ENCODE data around the gene KICS2. TPM values are rescaled to one million over a fixed set of nuclear protein-coding genes. Genes with fewer than 3 reads are reported as not detected.

Gene KICS2
- total and polyA plus RNA-seq, 2 experiments from 2014 or later = 1.3 to 6.8 TPM

GRCh38 chr12:64190140-64190539 is 32.0 kb downstream of the KICS2 start:
- no peaks in the 10 kb centered on the region for H3K27me3 ChIP-seq
- H3K36me3 ChIP-seq (replicated peaks; ENCODE audit: insufficient read depth, low read depth) = no peaks in the 10 kb centered on the region
- no peaks in the 10 kb centered on the region for H3K4me1 ChIP-seq (ENCODE audit: insufficient read depth)
- no peaks in the 10 kb centered on the region for H3K79me2 ChIP-seq
- H3K9me3 ChIP-seq (ENCODE audit: low read depth) = no peaks in the 10 kb centered on the region
- H3K9me2 ChIP-seq (replicated peaks; ENCODE audit: insufficient read depth) = no peaks in the 10 kb centered on the region
- H3K4me2 ChIP-seq = no peak overlapping the region
- H2AFZ ChIP-seq = no peak overlapping the region
- no peak overlapping the region for H3K4me3 ChIP-seq
- H3K27ac ChIP-seq = no peak overlapping the region
- H4K20me1 ChIP-seq (ENCODE audit: insufficient read depth, poor library complexity, severe bottlenecking) = no peaks in the 10 kb centered on the region
- DNase-seq (ENCODE audit: low spot score) = no peak
- TF ChIP-seq CTCF (IDR thresholded peaks at IDR 0.05; ENCODE audit: poor library complexity) (no peak), EZH2 (IDR thresholded peaks at IDR 0.05; ENCODE audit: borderline replicate concordance) (no peak), EZH2phosphoT487 (IDR thresholded peaks at IDR 0.05; ENCODE audit: low read depth, severe bottlenecking, unreplicated experiment) (no peak)

- Histone ChIP-seq H3K79me2 (no peaks in the 10 kb centered on the region), H4K20me1 (ENCODE audit: insufficient read depth, poor library complexity, severe bottlenecking) (no peaks in the 10 kb centered on the region), H3K27me3 (no peaks in the 10 kb centered on the region), H3K9me3 (ENCODE audit: low read depth) (no peaks in the 10 kb centered on the region), H3K4me1 (ENCODE audit: insufficient read depth) (no peaks in the 10 kb centered on the region), H3K4me3 (no peak overlapping the region), H3K4me2 (no peak overlapping the region), H3K27ac (no peak overlapping the region), H3K9me2 (replicated peaks; ENCODE audit: insufficient read depth) (no peaks in the 10 kb centered on the region), H3K36me3 (replicated peaks; ENCODE audit: insufficient read depth, low read depth) (no peaks in the 10 kb centered on the region), H2AFZ (no peak overlapping the region)
- TF ChIP-seq EZH2phosphoT487 (IDR thresholded peaks at IDR 0.05; ENCODE audit: low read depth, severe bottlenecking, unreplicated experiment) = no peak
- no peak for TF ChIP-seq CTCF (IDR thresholded peaks at IDR 0.05; ENCODE audit: poor library complexity)
- TF ChIP-seq EZH2 (IDR thresholded peaks at IDR 0.05; ENCODE audit: borderline replicate concordance) = no peak
- no peak for DNase-seq (ENCODE audit: low spot score)
- 76% methylated on average over 1 of the region's 1 CpG for WGBS (ENCODE audit: low lambda C conversion rate, missing lambda C conversion rate)
Observed at GRCh38 chr12:64189530-64189929, 32.6 kb downstream of the KICS2 start.

GRCh38 chr12:64187794-64188193 is 34.3 kb downstream of the KICS2 start:
- Histone ChIP-seq H3K9me2 (replicated peaks; ENCODE audit: insufficient read depth) (no peaks in the 10 kb centered on the region), H3K27me3 (no peaks in the 10 kb centered on the region), H4K20me1 (ENCODE audit: insufficient read depth, poor library complexity, severe bottlenecking) (no peaks in the 10 kb centered on the region), H3K9me3 (ENCODE audit: low read depth) (no peaks in the 10 kb centered on the region), H3K79me2 (no peaks in the 10 kb centered on the region), H2AFZ (no peak overlapping the region), H3K4me1 (ENCODE audit: insufficient read depth) (no peaks in the 10 kb centered on the region), H3K4me2 (no peak overlapping the region), H3K4me3 (no peak overlapping the region), H3K27ac (no peak overlapping the region), H3K36me3 (replicated peaks; ENCODE audit: insufficient read depth, low read depth) (no peaks in the 10 kb centered on the region)
- TF ChIP-seq CTCF (IDR thresholded peaks at IDR 0.05; ENCODE audit: poor library complexity) (no peak), EZH2phosphoT487 (IDR thresholded peaks at IDR 0.05; ENCODE audit: low read depth, severe bottlenecking, unreplicated experiment) (no peak), EZH2 (IDR thresholded peaks at IDR 0.05; ENCODE audit: borderline replicate concordance) (no peak)
- WGBS (ENCODE audit: low lambda C conversion rate, missing lambda C conversion rate) = 93% methylated on average over 2 of the region's 2 CpGs
- no peak for DNase-seq (ENCODE audit: low spot score)

GRCh38 chr12:64187370-64187769 is 34.7 kb downstream of the KICS2 start:
- TF ChIP-seq EZH2phosphoT487 (IDR thresholded peaks at IDR 0.05; ENCODE audit: low read depth, severe bottlenecking, unreplicated experiment) (no peak), EZH2 (IDR thresholded peaks at IDR 0.05; ENCODE audit: borderline replicate concordance) (no peak)
- 79% methylated on average over 3 of the region's 3 CpGs for WGBS (ENCODE audit: low lambda C conversion rate, missing lambda C conversion rate)

More at GRCh38 chr12:64187370-64187769, 34.7 kb downstream of the KICS2 start:
- Histone ChIP-seq H3K79me2 (no peaks in the 10 kb centered on the region), H4K20me1 (ENCODE audit: insufficient read depth, poor library complexity, severe bottlenecking) (no peaks in the 10 kb centered on the region), H3K36me3 (replicated peaks; ENCODE audit: insufficient read depth, low read depth) (no peaks in the 10 kb centered on the region), H3K9me3 (ENCODE audit: low read depth) (no peaks in the 10 kb centered on the region), H3K9me2 (replicated peaks; ENCODE audit: insufficient read depth) (no peaks in the 10 kb centered on the region), H2AFZ (no peak overlapping the region), H3K4me2 (no peak overlapping the region), H3K27me3 (no peaks in the 10 kb centered on the region), H3K4me3 (no peak overlapping the region), H3K4me1 (ENCODE audit: insufficient read depth) (no peaks in the 10 kb centered on the region), H3K27ac (no peak overlapping the region)
- no peak for DNase-seq (ENCODE audit: low spot score)
